GM21576 (cell line): ENCODE data around the gene MAGI2.

Experiments used
- ATAC-seq: cut with Tn5 transposase; IDR thresholded peaks from one replicate; pipeline ENCODE4 v1.9.1; 2021; ENCODE audit warnings: mild to moderate bottlenecking, moderate library complexity; ENCODE audit not compliant: unreplicated experiment

Gene MAGI2

DNA sequence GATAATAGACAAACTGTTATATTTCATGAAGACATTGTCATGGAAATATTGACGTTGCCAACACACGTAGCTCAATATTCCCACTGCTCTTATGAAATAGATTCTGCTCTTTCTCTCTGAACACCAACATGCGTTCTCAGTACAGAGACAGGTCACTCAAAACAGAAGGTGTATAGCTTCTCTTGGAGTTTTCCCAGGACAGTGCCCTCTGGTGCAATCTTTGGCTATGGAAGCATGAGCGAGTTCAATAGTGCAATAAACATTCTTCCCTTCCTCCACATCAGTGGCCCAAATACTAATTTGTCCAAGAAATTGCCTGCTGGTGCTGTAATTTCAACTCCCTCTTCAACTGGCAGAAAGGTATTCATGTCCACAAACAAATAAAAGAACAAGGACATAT, 145.3 kb downstream of the MAGI2 start:
- ATAC-seq = no peak

DNA sequence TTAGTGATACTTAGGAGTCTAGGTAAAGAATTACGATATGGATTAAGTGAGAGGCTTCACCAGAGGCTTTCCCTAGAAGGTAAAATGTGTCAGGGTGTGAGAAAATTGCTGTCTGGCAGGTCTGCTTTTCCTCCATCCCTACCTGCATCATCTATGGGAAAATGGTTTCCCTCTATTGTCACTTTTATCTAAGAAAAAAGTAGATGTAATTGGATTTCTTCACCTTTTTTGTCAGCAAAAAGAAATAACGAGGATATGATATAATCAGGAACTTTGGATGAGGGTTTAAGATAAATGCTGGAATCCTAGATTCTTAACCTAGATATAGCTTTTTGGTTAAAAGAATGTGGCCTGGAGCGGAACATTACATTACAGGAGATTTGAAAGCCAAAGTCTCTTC, 146.1 kb downstream of the MAGI2 start:
- ATAC-seq = no peak

DNA sequence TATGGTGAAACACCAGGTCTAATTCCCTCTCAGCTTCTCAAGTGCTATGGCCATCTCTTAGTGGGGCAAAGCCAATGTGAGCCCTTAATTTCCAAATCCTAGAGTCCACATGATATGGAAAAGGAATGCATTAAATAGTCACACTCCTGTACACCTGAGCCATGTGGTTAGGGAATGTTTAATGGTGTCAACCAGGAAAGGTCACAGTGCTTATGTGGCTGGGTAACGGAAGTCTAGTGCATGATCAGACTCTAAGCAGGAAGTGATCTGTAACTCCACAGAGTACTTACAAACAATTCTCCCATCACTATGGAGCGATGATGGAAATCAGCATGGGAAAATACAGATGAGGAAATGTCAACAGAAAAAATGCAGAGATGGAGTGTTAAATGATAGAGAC, 148.8 kb downstream of the MAGI2 start:
- ATAC-seq = no peak

DNA sequence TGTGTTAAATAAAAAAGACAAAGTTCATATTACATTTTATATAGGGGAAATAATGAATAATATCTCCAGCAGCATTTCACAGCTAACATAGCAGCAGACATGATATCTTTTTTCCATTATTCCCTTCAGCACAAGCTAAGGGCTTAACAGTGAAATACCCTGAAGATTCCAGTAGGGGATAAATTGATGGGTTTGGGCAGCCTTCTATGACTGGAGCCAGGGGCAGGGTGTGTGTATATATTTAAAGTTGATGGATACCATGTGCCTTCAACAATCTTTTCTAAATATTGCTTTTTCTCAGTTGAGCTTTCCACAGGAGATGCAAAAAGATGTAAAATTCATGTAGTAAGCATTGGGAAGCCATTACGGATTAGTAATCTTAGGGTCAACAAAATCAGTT, 151.2 kb downstream of the MAGI2 start:
- no peak for ATAC-seq

DNA sequence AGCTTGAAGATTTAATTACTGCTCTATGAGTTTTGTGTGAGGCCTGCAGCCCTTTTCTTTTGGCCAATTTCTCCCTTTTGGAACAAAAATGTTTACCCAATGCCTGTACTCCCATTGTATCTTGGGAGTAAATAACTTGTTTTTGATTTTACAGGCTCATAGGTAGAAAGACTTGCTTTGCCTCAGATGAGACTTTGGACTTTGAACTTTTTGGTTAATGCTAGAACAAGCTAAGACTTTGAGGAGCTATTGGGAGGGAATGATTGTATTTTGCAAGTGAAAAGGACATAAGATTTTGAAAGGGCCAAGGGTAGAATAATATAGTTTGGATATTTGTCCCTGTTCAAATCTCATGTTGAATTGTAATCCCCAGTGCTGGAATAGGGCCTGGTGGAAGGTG, 152.0 kb downstream of the MAGI2 start:
- no peak for ATAC-seq

DNA sequence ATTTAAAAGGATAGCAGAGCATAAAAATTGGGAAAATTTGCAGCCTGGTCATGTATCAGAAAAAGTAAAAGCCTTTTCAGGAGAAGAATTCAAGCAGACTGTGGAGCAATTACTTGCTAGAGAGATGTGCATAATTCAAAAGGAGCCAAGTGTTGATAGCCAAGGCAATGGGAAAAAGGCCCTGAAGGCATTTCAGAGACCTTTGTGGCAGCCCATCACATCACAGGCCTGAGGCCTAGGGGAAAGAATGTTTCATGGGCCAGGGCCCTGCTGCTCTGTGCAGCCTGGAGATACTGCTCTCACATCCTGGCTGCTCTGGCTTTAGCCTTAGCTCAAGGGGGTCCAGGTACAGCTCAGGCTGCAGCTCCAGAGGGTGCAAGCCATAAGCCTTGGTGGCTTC, 152.9 kb downstream of the MAGI2 start:
- no peak for ATAC-seq

DNA sequence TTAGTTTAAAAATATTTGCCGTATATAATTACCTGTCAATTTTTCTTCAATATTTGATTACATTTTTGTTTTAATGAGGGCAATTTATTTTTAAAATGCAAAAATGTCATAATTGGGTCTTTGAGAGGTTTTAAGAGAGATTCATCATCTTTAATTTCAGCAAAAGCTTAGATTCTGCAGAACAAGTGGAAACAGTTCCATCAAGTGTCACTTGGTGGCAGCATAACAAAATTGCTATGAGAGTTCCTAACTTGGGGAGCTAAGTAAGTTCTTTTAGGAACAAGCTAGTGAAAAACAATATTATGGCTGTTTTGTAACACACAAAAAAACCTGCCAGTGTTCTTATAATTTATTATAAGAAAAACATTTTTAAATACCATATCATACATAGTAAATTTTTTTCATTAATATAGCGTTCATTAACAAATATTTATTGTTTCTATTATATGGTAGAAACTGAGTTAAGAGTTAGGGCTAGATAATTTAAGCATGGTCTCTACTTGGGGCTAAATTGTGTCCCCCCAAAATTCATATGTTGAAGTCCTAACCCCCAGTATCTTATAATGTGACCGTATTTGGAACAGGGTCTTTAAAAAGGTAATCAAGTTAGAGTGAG, 155.2 kb downstream of the MAGI2 start:
- no peak for ATAC-seq

DNA sequence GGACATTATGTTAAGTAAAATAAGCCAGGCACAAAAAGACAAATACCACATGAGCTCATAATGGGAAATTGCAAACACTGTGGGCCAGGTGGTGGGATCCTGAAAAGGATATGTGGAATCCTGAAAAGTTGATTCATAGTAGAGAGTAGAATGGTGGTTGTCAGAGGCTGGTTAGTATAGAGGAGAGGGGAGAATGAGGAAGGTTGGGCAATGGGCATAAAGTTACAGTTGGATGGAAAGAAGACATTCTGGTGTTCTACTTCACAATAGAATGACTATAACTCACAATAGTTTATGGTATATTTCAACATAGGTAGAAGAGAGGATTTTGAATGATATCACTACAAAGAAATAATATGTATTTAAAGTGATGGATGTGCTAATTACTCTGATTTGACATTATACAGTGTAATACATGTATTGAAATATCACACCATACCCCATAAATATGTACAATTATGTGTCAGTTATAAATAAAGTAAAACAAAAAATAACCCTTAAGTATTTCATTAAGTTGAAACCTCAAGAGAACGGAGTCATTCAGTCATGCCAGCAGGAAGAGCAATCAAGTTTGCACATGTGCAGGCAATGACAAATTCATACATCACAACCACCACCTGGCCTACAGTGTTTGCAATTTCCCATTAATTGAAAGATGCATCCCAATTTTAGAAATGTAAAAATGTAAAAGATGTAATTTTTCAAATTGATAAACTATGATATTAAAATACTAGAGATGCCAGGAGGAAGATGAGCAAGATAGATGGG, 156.7 kb downstream of the MAGI2 start:
- ATAC-seq = no peak

DNA sequence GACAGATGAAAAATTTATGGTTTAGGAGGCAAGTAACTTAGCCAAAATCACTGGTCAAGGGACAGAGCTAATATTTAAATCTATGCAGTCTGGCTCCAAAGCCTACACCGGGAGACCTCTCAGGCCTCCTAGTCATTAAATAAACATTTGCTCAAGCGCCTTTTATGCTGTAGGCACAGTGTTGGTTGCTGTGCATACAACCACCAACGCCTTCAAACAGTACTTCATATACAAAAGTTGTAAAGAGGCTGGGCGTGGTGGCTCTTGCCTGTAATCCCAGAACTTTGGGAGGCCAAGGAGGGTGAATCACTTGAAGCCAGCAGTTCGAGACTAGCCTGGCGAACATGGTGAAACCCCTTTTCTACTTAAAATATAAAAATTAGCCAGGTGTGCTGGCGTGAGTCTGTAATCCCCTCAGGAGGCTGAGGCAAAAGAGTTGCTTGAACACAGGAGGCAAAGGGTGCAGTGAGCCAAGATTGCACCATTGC, 159.8 kb downstream of the MAGI2 start:
- ATAC-seq = no peak

DNA sequence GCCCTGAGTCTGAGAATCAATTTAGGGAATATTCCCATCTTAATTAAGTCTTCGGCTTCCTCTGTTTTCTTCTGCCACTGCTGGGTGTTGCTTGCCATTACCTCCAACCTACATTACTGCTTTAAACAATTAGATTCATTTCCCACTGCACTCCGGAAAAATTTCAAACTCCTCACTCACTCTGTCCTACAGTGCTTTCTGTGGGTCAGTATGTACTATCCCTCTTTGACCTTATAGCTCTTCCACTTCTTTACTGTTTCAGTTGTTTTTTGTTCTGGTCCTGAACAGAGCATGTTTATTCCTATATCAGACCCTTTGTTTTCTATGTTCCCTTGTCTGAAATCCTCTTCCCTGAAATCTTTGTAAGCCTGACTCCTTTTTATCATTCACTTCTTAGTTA, 160.6 kb downstream of the MAGI2 start:
- ATAC-seq = no peak

DNA sequence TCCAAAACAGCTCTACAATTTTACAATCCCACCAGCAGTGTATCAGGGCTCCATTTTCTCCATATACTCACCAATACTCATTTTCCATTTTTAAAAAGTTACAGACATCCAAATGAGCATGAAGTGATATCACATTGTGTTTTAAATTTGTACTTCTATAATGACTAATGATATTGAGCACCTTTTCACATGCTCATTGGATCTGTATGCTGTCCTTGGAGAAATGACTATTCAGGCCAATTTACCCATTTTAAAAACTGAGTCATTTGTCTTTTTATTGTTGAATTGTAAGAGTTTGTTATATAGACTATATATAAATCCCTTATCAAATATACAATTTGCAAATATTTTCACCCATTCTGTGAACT, 162.0 kb downstream of the MAGI2 start:
- no peak for ATAC-seq

DNA sequence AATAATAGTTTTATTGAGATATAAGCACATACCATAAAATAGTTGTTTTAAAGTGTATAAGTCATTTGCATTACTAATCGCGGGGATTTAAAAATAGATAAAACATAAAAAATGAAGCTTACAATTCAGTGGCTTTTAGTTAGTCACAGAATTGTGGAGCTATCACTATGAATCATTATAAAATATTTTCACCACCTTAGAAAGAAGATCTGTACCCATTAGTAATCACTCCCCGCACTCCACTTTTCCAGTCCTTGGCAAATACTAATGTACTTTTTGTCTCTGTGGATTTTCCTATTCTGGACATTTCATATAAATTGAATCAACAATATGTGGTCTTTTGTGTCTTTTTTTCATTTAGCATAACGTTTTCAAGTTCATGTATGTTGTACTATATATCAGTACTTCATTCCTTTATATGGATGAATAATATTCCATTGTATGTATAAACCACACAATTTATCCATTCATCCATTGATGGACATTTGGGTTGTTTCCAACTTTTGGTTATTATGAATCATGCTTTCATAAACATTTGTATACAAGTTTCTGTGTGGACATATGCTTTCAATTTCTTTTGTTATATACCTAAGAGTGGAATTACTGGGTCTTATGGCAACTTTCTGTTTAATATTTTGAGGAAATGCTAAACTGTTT, 162.5 kb downstream of the MAGI2 start:
- ATAC-seq = no peak

DNA sequence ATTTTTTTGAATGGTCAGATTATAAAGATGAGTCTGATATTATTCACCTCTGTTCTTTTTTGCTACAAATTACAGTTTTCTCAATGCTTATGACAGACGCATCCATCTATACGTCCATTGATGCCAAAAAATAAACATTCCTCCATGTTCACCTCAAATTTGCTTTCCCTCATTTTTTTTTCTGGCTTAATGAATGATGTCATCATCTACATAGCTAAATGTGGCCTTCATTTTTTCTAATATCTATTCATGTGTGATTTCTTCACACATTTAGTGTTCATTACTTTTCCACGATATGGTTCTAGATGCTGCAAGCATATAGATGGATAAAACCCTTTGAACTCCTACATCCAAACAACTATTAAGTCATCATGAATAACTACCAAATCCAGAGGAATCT, 163.1 kb downstream of the MAGI2 start:
- no peak for ATAC-seq

DNA sequence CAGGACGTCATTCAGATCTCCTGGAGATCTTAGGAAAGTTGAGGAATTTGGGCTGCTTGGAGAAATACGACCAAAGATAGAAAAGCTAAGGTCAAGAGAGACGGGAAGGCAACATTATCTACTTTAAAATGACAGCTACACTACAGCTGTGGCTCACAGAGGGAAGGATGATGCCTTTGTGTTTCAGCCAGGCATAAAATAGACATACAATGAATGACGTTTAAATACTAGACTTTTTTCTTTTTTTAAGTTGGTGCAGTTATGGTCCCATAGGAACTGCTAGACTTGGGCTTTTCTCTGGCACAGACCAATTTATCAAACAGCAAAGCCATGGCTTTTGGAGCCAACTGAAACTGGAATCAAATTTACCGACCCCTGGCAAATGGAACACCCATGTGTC, 164.8 kb downstream of the MAGI2 start:
- no peak for ATAC-seq

DNA sequence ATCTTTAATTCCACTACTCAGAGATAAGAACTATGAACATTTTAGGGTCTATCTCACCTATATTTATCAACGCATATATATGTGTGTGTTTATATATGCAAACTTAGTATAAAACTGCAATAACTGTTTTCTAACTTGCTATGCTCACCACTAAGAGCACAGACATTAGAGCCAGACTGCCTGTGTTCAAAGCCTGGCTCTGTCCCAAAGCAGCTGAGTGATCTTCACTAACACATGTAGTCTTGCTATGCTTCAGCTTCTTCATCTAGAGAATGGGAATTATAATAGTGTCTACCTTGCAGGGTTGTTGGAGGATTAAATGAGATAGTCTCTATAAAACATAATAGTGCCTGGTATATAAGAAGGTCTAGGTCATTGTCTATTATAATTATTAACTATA, 165.5 kb downstream of the MAGI2 start:
- ATAC-seq = no peak

DNA sequence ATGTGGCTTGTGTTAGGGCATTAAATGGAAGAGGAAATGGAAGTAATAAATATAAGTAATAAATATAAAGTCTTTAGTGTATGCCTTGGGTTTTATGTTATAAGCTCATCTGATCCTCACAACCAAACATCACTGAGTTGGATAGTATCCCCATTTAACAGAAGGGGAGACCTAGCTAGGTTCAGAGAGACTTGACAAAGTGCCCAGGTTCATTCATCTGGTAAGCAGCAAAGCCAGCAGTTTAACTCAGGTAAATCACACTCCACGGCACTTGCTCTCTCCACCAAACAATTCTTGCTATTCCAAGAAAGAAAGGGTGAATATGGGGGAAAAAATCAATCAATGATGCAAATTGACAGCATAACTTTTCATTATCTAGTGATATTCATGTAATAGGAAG, 167.3 kb downstream of the MAGI2 start:
- no peak for ATAC-seq

DNA sequence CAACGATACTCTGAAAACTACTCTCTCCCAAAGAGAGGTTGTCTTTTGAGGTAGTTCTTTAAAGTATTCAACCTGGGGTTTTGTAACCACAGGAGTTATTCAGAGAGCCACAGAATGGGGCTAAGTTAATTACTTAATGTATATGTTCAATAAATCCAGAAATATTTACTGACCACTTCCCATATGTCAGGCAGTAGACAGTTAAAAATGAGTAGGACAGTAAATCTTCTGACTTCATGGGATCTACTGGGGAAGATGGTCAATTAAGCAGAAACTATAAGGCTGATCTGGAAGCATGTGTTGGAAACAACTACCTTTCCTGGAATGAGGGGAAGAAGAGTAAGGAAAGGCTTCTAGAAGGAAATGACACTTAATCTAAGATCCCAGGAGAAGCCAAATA, 167.7 kb downstream of the MAGI2 start:
- no peak for ATAC-seq

DNA sequence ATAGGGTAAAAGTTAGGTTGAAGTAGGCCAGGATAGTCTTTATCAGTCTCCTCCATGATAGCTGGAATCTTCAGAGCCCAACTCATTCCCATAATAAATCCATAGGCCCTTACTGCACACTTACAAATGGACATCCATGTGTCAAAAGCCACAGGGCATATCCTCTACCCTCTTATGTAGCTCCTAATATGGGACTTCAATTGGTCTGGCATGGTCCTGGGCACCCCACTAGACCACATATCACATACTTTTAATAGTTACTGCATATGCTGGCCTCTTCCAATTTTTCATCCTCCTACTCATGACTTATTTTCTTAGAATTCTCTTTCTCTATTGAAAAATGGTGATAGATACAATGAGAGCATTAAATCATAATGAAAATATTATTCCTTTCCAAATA, 169.3 kb downstream of the MAGI2 start:
- no peak for ATAC-seq

DNA sequence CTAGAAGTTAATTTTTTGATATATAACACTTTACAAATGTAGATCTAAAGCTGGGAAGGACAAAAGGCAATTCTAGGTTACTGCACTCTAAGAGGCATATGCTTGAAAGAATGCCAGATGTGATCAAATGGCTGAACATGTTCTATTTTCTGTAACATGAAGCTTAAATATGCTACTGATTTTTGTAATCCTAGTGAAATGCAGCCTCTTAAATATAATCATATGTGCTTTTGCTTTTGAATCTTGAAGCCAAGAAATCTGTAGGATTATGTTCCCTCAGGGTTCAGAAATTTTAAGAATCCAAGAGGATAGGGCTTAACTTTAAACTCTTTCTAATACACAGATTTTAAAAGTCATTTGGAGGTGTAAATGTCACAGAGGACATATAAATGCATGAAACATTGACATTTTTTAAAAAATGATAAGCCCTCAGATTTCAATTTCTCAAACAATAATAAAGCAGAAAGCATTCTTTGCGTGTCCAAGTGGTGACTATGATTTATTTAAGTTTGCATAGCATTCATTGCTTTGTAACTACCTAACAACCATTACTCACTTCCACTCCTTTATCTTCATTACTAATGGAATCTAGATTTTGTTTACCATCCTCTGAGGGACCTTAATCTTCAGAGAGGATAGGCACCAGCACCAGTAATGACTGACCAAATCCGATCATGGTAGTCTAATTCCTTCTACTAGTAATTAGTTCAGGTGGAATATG, 170.4 kb downstream of the MAGI2 start:
- ATAC-seq = no peak

DNA sequence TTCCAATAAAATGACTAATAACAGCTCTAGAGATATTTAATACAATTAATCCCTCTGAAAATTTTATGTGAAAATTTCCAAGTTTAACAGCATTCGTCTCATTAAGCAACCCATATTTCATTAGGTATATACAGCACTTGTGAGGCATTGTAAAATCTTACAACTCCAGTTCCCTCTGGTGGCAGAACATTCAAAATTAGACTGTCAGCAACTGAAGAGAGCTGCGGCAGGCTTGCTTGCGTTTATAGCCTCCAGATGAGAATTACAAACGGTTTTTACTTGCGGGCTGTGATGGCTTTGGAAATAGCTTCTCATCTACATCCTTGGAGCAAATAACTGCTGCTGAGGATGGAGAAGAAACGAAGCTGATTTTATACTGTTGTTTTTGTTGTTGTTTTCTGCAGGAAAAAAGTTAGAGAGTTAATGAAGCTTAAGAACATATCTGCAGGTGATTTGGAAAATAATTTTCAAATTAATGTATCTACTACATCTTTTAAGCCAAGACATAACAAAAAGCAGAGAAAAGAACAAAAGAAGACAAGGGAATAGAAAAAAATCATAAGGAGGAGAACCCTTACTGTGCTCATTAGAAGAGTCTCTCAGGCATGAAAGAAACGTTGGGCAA, 171.3 kb downstream of the MAGI2 start:
- no peak for ATAC-seq

DNA sequence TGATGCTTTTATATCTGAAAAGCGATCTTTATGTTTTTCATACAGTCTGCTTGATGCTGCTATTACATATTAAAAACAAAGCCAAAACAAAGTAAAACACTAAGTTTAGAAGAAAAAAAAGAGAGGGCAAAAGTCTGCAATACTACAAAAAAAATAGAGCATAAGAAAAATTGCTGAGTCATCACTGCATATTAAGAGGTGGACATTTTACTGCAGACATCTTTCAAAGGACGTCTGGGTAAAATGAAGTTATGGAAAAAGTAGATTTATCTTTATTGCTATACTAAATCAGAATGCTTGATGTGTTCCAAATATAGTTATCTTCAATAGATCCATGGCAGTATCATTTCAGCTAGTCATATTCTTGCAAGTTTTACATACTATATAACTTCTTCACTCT, 172.0 kb downstream of the MAGI2 start:
- no peak for ATAC-seq
